Astrocyte (in vitro differentiated cells and primary cell): ENCODE data around the gene PPP1R11. TPM values are rescaled to one million over a fixed set of nuclear protein-coding genes. Genes with fewer than 3 reads are reported as not detected.

ENCODE experiments used
- DNase-seq: peaks from one replicate; pipeline ENCODE4 v3.0.0-alpha.2; 2010; ENCODE audit warnings: low read depth
- FAIRE-seq: peaks from 2 replicates; lab custom pipeline; 2011; peaks lifted over from hg19 to GRCh38; lab: Jason Lieb, UNC
- H2AFZ ChIP-seq: 2 replicates; pipeline ENCODE4 v1.6.0; 2012; ENCODE audit warnings: low read depth, low read length, inconsistent platforms
- H3K27ac ChIP-seq: 2 replicates; pipeline ENCODE4 v1.5.1; 2011; ENCODE audit warnings: low read depth, low read length, inconsistent platforms
- H3K27me3 ChIP-seq: 2 replicates; pipeline ENCODE4 v1.6.0; 2011; ENCODE audit warnings: low read length, inconsistent platforms; ENCODE audit not compliant: insufficient read depth
- H3K36me3 ChIP-seq: 2 replicates; pipeline ENCODE4 v1.5.1; 2011; ENCODE audit warnings: low read length, inconsistent platforms; ENCODE audit not compliant: insufficient read depth
- H3K4me1 ChIP-seq: 2 replicates; pipeline ENCODE4 v1.5.1; 2011; ENCODE audit warnings: low read length, inconsistent platforms; ENCODE audit not compliant: insufficient read depth
- H3K4me2 ChIP-seq: 2 replicates; pipeline ENCODE4 v1.6.0; 2012; ENCODE audit warnings: low read length, inconsistent platforms
- H3K4me3 ChIP-seq: 2 replicates; pipeline ENCODE4 v1.5.1; 2011; ENCODE audit warnings: low read depth, mild to moderate bottlenecking, low read length, inconsistent platforms; ENCODE audit not compliant: insufficient read depth
- H3K79me2 ChIP-seq: 2 replicates; pipeline ENCODE4 v1.6.0; 2012; ENCODE audit warnings: mild to moderate bottlenecking, low read length, inconsistent platforms; ENCODE audit not compliant: insufficient read depth
- H3K9ac ChIP-seq: 2 replicates; pipeline ENCODE4 v1.6.0; 2012; ENCODE audit warnings: mild to moderate bottlenecking, low read length, inconsistent platforms
- H3K9me3 ChIP-seq: 2 replicates; pipeline ENCODE4 v1.5.1; 2012; ENCODE audit warnings: low read depth, mild to moderate bottlenecking, low read length, inconsistent platforms; ENCODE audit not compliant: insufficient read depth
- H4K20me1 ChIP-seq: 2 replicates; pipeline ENCODE4 v1.6.0; 2012; ENCODE audit warnings: low read length, inconsistent platforms; ENCODE audit not compliant: insufficient read depth
- H3K27ac Mint-ChIP-seq: one replicate; pipeline ENCODE4 v1.8.0; 2021; ENCODE audit warnings: mild to moderate bottlenecking, mixed read lengths; ENCODE audit not compliant: unreplicated experiment
- H3K27me3 Mint-ChIP-seq: one replicate; pipeline ENCODE4 v1.8.0; 2021; ENCODE audit warnings: low read depth, mixed read lengths; ENCODE audit not compliant: unreplicated experiment
- H3K36me3 Mint-ChIP-seq: one replicate; pipeline ENCODE4 v1.8.0; 2021; ENCODE audit warnings: low read depth, mixed read lengths; ENCODE audit not compliant: unreplicated experiment
- H3K4me1 Mint-ChIP-seq: one replicate; pipeline ENCODE4 v1.8.0; 2021; ENCODE audit warnings: low read depth, mixed read lengths; ENCODE audit not compliant: unreplicated experiment
- H3K4me3 Mint-ChIP-seq: one replicate; pipeline ENCODE4 v1.8.0; 2021; ENCODE audit warnings: mild to moderate bottlenecking, moderate library complexity, mixed read lengths; ENCODE audit not compliant: unreplicated experiment
- H3K9me3 Mint-ChIP-seq: one replicate; pipeline ENCODE4 v1.8.0; 2021; ENCODE audit warnings: mild to moderate bottlenecking, mixed read lengths; ENCODE audit not compliant: unreplicated experiment
- EZH2 ChIP-seq: IDR thresholded peaks from 2 replicates; pipeline ENCODE4 v1.6.1; 2012; ENCODE audit warnings: mild to moderate bottlenecking, low read length, inconsistent platforms; ENCODE audit not compliant: insufficient read depth
- total RNA-seq: library from RNA; stranded (reverse); gene quantifications from 2 replicates; pipeline ENCODE4 v1.2.1, GENCODE V29; 2021
- TF ChIP-seq, protein P1 (sequence below): IDR thresholded peaks from 2 replicates; pipeline ENCODE4 v1.5.1; 2011; ENCODE audit warnings: low read depth, mild to moderate bottlenecking, inconsistent platforms, low read length, moderate library complexity; ENCODE audit not compliant: insufficient read depth

The PPP1R11 gene
- total RNA-seq, 1 donor from 2014 or later, result 37.8 TPM

- no peak overlapping the region for H3K4me2 ChIP-seq
- Mint-ChIP-seq H3K4me3 (no peak overlapping the region), H3K4me1 (peaks cover 6% of the 10 kb centered on the region), H3K27ac (no peak overlapping the region), H3K36me3 (no peaks in the 10 kb centered on the region), H3K27me3 (peaks cover 70% of the 10 kb centered on the region), H3K9me3 (peaks cover 2% of the 10 kb centered on the region)
- FAIRE-seq, result no peak
- no peak overlapping the region for H2AFZ ChIP-seq
- no peak overlapping the region for H3K4me3 ChIP-seq
- no peaks in the 10 kb centered on the region for H3K79me2 ChIP-seq
- H3K36me3 ChIP-seq, result no peaks in the 10 kb centered on the region
- TF ChIP-seq EZH2, result no peak
- TF ChIP-seq, protein P1, sequence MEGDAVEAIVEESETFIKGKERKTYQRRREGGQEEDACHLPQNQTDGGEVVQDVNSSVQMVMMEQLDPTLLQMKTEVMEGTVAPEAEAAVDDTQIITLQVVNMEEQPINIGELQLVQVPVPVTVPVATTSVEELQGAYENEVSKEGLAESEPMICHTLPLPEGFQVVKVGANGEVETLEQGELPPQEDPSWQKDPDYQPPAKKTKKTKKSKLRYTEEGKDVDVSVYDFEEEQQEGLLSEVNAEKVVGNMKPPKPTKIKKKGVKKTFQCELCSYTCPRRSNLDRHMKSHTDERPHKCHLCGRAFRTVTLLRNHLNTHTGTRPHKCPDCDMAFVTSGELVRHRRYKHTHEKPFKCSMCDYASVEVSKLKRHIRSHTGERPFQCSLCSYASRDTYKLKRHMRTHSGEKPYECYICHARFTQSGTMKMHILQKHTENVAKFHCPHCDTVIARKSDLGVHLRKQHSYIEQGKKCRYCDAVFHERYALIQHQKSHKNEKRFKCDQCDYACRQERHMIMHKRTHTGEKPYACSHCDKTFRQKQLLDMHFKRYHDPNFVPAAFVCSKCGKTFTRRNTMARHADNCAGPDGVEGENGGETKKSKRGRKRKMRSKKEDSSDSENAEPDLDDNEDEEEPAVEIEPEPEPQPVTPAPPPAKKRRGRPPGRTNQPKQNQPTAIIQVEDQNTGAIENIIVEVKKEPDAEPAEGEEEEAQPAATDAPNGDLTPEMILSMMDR, result no peak
- no peak for DNase-seq
- no peaks in the 10 kb centered on the region for H3K4me1 ChIP-seq
- H3K27ac ChIP-seq, result no peak overlapping the region
- peaks cover 3% of the 10 kb centered on the region for H3K9me3 ChIP-seq
- H4K20me1 ChIP-seq, result no peaks in the 10 kb centered on the region
- peaks cover 50% of the 10 kb centered on the region for H3K27me3 ChIP-seq
- H3K9ac ChIP-seq, result no peak overlapping the region
Observed at GRCh38 chr6:30092852-30093543, 26.0 kb downstream of the PPP1R11 start.

- H3K4me3 Mint-ChIP-seq, result no peak overlapping the region
Observed at GRCh38 chr6:30093951-30094661, 27.1 kb downstream of the PPP1R11 start.

More at GRCh38 chr6:30093951-30094661, 27.1 kb downstream of the PPP1R11 start:
- H3K9me3 ChIP-seq, result peaks cover 3% of the 10 kb centered on the region
- no peak overlapping the region for H3K4me3 ChIP-seq
- H3K27ac ChIP-seq, result no peak overlapping the region
- no peak for DNase-seq
- H3K4me1 ChIP-seq, result no peaks in the 10 kb centered on the region
- H3K4me1 Mint-ChIP-seq, result peaks cover 6% of the 10 kb centered on the region
- no peaks in the 10 kb centered on the region for H3K79me2 ChIP-seq
- H3K27me3 ChIP-seq, result peaks cover 54% of the 10 kb centered on the region
- H3K9ac ChIP-seq, result no peak overlapping the region
- no peaks in the 10 kb centered on the region for H3K36me3 Mint-ChIP-seq
- H2AFZ ChIP-seq, result no peak overlapping the region
- no peaks in the 10 kb centered on the region for H4K20me1 ChIP-seq
- H3K4me2 ChIP-seq, result no peak overlapping the region
- no peak overlapping the region for H3K27ac Mint-ChIP-seq
- no peaks in the 10 kb centered on the region for H3K36me3 ChIP-seq
- peaks cover 2% of the 10 kb centered on the region for H3K9me3 Mint-ChIP-seq
- TF ChIP-seq, protein P1, result no peak
- no peak for TF ChIP-seq EZH2
- FAIRE-seq, result no peak
- peaks cover 76% of the 10 kb centered on the region for H3K27me3 Mint-ChIP-seq
